Hepatocyte (in vitro differentiated cells): ENCODE measurements around the gene ITGA7.

Experiments
- EZH2 ChIP-seq: fragments of 200-600 bp; sonication (generic); IDR thresholded peaks from 2 replicates; pipeline ENCODE4 v1.6.1; 2016; ENCODE audit warnings: antibody characterized with exemption, mild to moderate bottlenecking, borderline replicate concordance
- EZH2phosphoT487 ChIP-seq: fragments of 200-600 bp; sonication (generic); IDR thresholded peaks from one replicate; pipeline ENCODE4 v1.6.1; 2018; ENCODE audit warnings: antibody characterized with exemption, mild to moderate bottlenecking, low read depth, moderate library complexity; ENCODE audit not compliant: unreplicated experiment, severe bottlenecking
- TF ChIP-seq, protein P1 (sequence below): fragments of 200-600 bp; sonication (generic); IDR thresholded peaks from 2 replicates; pipeline ENCODE4 v1.5.1; 2016; ENCODE audit warnings: antibody characterized with exemption, mild to moderate bottlenecking; ENCODE audit not compliant: poor library complexity

DNA sequence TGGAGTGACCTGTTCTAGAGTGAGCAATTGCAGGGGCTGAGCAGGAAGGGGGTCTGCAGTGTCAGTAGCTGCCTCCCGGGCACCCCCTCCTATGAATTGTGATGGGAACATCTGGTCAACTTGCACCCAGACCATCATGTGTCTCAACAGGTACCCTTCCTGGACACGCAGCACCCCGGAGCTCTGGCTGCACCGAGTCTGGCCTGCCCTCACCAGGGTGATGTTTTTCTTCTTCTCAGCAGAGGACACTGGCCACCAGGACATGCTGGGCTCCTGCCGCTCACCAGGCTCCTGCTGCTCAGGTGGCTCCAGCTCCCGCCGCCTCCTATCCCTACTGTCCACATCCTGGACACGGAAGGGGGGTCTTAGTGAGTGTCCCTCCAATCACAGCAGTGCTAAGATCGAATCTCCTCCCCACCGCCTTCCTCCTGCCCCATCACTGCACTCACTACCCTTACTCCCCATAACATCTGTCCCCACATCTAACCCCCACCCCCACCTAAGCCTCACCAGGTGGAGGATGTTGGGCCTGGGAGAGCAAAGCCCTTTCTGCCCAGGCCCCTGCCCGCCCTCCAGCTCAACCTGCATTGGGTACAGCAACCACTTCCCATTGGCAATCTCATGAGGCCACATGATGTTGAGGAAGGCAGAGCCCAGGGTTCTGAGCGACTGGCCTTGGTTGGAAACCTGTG, 14.9 kb downstream of the ITGA7 start:
- TF ChIP-seq, protein P1, sequence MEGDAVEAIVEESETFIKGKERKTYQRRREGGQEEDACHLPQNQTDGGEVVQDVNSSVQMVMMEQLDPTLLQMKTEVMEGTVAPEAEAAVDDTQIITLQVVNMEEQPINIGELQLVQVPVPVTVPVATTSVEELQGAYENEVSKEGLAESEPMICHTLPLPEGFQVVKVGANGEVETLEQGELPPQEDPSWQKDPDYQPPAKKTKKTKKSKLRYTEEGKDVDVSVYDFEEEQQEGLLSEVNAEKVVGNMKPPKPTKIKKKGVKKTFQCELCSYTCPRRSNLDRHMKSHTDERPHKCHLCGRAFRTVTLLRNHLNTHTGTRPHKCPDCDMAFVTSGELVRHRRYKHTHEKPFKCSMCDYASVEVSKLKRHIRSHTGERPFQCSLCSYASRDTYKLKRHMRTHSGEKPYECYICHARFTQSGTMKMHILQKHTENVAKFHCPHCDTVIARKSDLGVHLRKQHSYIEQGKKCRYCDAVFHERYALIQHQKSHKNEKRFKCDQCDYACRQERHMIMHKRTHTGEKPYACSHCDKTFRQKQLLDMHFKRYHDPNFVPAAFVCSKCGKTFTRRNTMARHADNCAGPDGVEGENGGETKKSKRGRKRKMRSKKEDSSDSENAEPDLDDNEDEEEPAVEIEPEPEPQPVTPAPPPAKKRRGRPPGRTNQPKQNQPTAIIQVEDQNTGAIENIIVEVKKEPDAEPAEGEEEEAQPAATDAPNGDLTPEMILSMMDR, result no peak
- TF ChIP-seq EZH2, result no peak
- no peak for TF ChIP-seq EZH2phosphoT487
